Tibial nerve (tissue), 4 donors: ENCODE results near the gene USP46. TPM values are rescaled to one million over a fixed set of nuclear protein-coding genes. Genes with fewer than 3 reads are reported as not detected.

ENCODE experiments used
- DNase-seq, 2 donors: peaks; one replicate each; pipeline ENCODE4 v3.0.0-alpha.2; 2019; ENCODE audit warnings: low spot score in 2 of 2
- H3K27ac ChIP-seq, 4 donors: fragments of 200-600 bp; sonication (generic) in 3 of 4; one replicate each; pipeline ENCODE4 v1.5.1; 2017 to 2019; ENCODE audit warnings: mild to moderate bottlenecking in 1 of 4
- H3K27me3 ChIP-seq, 2 donors: fragments of 200-600 bp; sonication (generic) in 1 of 2; one replicate each; pipeline versions ENCODE4 v1.5.1 to v1.6.0; 2017 to 2019
- H3K36me3 ChIP-seq, 3 donors: fragments of 200-600 bp; sonication (generic); one replicate each; pipeline ENCODE4 v1.5.1; 2018 to 2019
- H3K4me1 ChIP-seq, 4 donors: fragments of 200-600 bp; sonication (generic) in 3 of 4; one replicate each; pipeline ENCODE4 v1.5.1; 2017 to 2019
- H3K4me3 ChIP-seq, 4 donors: fragments of 200-600 bp; sonication (generic) in 3 of 4; one replicate each; pipeline ENCODE4 v1.5.1; 2017 to 2019; ENCODE audit warnings: mild to moderate bottlenecking in 1 of 4, moderate library complexity in 1 of 4
- H3K9me3 ChIP-seq, 4 donors: fragments of 200-600 bp; sonication (generic) in 3 of 4; one replicate each; pipeline ENCODE4 v1.5.1; 2017 to 2019
- EP300 ChIP-seq, 2 donors: sonication (generic); formaldehyde crosslinking; IDR thresholded peaks; one replicate each; pipeline ENCODE4 v1.6.1; 2017; ENCODE audit warnings: antibody characterized with exemption in 2 of 2, mild to moderate bottlenecking in 1 of 2
- POLR2A ChIP-seq, 2 donors: fragments of 450-650 bp; IDR thresholded peaks; one replicate each; pipeline ENCODE4 v1.6.1; 2017; ENCODE audit warnings: antibody characterized with exemption in 2 of 2, mild to moderate bottlenecking in 2 of 2, moderate library complexity in 2 of 2
- WGBS, 2 donors: methylation state at CpG; one replicate each; pipeline ENCODE4 v1.1.5; 2018; 5-methylcytosine and 5-hydroxymethylcytosine counted together
- total RNA-seq, 4 donors: library from RNA; depleted of rRNA; stranded (reverse); fragments of >200 nt; gene quantifications; one replicate each; pipeline ENCODE4 v1.1.0, GENCODE V29; 2016
- TF ChIP-seq, protein P1 (sequence below), 5 experiments: fragments of 200-600 bp in 3 of 5; fragments of 450-650 bp in 2 of 5; sonication (generic) in 3 of 5; IDR thresholded peaks; one replicate each; pipeline ENCODE4 v1.5.1; 2016 to 2019; ENCODE audit warnings: antibody characterized with exemption in 5 of 5, mild to moderate bottlenecking in 3 of 5, moderate library complexity in 2 of 5

Gene USP46
- total RNA-seq, 4 donors from 2014 or later, result 28.2 to 55.5 (median 37.9) TPM

DNA sequence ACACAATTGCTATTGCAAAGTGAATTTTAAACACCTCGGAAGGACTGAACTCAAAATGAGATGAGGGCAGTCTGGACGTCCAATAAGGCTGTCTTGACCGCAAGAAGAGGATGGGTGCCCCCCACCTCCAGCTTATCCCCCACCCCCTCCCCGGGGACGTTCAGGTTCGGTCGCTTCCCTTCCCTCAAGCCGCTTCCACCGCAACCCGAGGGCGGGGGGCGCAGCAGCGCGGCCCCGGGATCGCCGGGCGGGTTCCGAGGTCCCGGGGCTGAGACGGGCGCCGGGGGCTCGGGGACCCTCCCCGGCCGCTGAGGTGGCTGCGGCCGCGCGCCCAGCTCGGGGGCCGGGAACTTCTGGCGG is 480 bp downstream of the USP46 start:
- H3K4me1 ChIP-seq, result peaks cover 0 to 43% (median 4%) of the 10 kb centered on the region in 4 donors
- peaks cover 0 to 13% (median 0%) of the 10 kb centered on the region in 3 donors for H3K36me3 ChIP-seq
- H3K27ac ChIP-seq, result peak overlapping the region; percentile 90 to 96 (median 92)
- H3K27me3 ChIP-seq, result no peaks in the 10 kb centered on the region
- peak overlapping the region; percentile 71 to 96 (median 86) for H3K4me3 ChIP-seq
- no peak for DNase-seq
- 0 to 1% methylated on average over 12 to 22 of the region's 33 CpGs for WGBS, 2 donors
- TF ChIP-seq POLR2A (IDR thresholded peaks at IDR 0.05), result no peak
- TF ChIP-seq, protein P1, sequence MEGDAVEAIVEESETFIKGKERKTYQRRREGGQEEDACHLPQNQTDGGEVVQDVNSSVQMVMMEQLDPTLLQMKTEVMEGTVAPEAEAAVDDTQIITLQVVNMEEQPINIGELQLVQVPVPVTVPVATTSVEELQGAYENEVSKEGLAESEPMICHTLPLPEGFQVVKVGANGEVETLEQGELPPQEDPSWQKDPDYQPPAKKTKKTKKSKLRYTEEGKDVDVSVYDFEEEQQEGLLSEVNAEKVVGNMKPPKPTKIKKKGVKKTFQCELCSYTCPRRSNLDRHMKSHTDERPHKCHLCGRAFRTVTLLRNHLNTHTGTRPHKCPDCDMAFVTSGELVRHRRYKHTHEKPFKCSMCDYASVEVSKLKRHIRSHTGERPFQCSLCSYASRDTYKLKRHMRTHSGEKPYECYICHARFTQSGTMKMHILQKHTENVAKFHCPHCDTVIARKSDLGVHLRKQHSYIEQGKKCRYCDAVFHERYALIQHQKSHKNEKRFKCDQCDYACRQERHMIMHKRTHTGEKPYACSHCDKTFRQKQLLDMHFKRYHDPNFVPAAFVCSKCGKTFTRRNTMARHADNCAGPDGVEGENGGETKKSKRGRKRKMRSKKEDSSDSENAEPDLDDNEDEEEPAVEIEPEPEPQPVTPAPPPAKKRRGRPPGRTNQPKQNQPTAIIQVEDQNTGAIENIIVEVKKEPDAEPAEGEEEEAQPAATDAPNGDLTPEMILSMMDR (IDR thresholded peaks at IDR 0.05), result no peak
- no peak for TF ChIP-seq EP300 (IDR thresholded peaks at IDR 0.05)
- no peaks in the 10 kb centered on the region for H3K9me3 ChIP-seq

DNA sequence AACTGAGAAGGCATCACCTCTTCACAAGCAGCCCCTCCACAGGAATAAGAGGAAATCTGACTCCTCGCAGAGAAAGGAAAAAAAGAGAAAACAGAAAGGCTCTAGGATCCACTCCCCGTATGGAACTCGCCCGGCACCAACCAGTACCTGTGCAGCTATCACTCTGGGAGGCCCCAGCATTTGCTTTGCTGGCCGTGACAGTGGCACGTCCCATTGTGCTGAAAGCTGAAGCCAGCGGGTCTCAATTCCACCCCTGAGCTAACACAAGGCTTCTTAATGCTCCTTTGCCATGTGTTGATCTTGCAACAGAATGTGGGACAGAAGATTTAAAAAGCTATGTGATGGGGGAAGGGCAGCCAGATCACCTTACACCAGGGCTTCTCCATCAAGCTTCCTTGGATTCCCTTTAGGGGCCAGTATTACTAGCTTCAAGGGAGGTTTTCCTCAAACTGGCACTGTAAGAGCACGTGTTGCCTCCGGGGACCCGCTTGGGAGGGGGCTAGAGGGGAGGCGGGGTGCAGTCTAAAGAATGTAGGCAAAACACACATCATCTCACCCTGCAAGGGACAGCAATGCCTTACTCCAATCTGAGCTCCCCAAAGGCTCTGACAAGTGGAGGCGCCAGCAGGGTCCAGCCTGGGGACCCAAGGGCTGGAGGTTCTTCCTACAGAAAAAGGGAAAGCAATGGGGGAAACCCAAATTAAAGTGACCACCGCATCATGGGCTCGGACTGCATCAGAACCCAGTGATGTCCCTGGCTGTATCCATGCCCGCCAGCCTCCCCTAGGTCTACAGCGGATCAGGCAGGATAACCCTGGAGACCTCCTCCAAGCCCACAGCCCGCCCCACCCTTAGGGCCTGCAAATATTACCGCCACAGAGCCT is 1.2 kb downstream of the USP46 start:
- Histone ChIP-seq H3K4me3 (peak overlapping the region; percentile 71 to 96 (median 86)), H3K27ac (peak overlapping the region in 3 of 4 donors; percentile 92 to 96 (median 93)), H3K9me3 (no peaks in the 10 kb centered on the region), H3K4me1 (peaks cover 0 to 43% (median 4%) of the 10 kb centered on the region in 4 donors), H3K36me3 (peaks cover 0 to 9% (median 0%) of the 10 kb centered on the region in 3 donors), H3K27me3 (no peaks in the 10 kb centered on the region)
- 45 to 55% methylated on average over 18 of the region's 18 CpGs for WGBS, 2 donors
- peak in 1 of 2 donors; percentile 10 for DNase-seq
- TF ChIP-seq, protein P1 (IDR thresholded peaks at IDR 0.05), result no peak
- TF ChIP-seq EP300 (IDR thresholded peaks at IDR 0.05) (no peak), POLR2A (IDR thresholded peaks at IDR 0.05) (no peak)

DNA sequence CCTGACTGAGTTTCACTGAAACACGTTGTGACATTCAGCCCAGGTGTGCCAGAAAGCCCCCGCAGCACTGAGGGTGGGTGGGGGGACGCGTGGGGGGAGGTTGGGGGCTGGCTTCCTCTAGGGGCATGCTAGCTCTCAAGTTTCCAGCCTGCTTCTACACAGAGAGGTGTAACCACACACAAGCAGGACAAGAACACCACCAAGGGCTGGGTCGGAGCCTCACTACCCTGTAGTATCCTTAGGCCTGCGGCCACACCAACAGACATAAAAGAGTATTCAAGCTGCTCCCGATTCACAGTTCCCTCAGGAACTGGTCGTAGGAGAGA is 1.8 kb downstream of the USP46 start:
- Histone ChIP-seq H3K4me1 (peaks cover 0 to 43% (median 4%) of the 10 kb centered on the region in 4 donors), H3K27ac (peak overlapping the region in 3 of 4 donors; percentile 92 to 96 (median 93))
- WGBS, 2 donors, result 76 to 78% methylated on average over 6 to 8 of the region's 8 CpGs

DNA sequence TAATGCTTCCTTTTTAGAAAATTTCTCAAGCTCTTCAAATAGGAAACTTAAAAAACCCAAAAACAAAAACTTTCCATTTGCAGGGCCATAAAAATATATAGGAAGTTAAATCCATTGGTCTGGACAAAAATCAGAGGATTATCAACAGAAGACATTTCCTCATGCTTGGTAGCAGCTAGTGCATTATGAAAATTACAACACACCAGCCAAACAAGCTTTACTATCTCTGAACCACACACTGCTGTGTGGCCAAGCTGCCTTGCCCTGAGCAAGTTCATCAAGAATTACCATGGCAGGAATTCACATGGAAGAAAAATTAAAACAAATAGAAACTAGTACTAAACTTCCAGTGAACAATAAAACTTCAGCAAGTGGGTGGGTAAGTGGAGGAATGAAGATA is 3.6 kb downstream of the USP46 start:
- H3K4me3 ChIP-seq, result no peak overlapping the region
- H3K9me3 ChIP-seq, result no peaks in the 10 kb centered on the region
- H3K4me1 ChIP-seq, result peaks cover 0 to 39% (median 4%) of the 10 kb centered on the region in 4 donors
- peak overlapping the region in 1 of 4 donors; percentile 12 for H3K27ac ChIP-seq
- no peaks in the 10 kb centered on the region for H3K27me3 ChIP-seq
- DNase-seq, result no peak
- peaks cover 0 to 2% (median 0%) of the 10 kb centered on the region in 3 donors for H3K36me3 ChIP-seq
- TF ChIP-seq, protein P1 (IDR thresholded peaks at IDR 0.05), result no peak

More for the DNA sequence above, 1.8 kb downstream of the USP46 start:
- DNase-seq, result no peak
- Histone ChIP-seq H3K27me3 (no peaks in the 10 kb centered on the region), H3K4me3 (peak overlapping the region in 2 of 4 donors; percentile 71 to 96), H3K9me3 (no peaks in the 10 kb centered on the region), H3K36me3 (peaks cover 0 to 5% (median 0%) of the 10 kb centered on the region in 3 donors)
- TF ChIP-seq, protein P1 (IDR thresholded peaks at IDR 0.05), result no peak
- TF ChIP-seq EP300 (IDR thresholded peaks at IDR 0.05) (no peak), POLR2A (IDR thresholded peaks at IDR 0.05) (no peak)

DNA sequence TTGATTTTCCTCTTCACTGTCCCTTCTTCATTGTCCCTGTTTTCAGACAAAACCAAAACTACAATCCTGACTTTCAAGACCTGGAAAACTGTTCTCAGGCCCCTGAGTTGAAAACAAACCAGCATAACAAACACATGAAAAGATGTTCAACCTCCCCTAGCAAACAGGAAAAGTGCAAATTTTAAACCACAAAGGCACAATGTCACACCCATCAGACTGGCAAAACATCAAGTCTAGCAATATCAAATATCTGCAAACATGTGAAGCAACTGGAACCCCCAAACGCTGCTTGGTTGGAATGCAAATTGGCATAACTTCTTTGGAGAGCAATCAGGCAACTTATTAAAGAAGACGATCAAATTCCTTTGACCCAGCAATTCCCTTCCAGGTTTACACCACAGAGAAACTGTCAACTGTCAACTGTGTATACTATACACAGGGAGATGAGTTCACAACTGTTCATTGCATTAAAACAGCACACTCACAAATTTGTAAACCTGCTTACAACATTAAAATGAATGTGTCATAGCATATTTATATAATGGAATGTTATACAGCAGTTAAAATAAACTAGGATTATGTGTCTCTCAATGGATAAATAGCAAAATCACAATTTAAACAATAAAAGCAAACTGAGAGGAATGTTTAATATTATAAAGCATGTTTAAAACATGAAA is 7.0 kb downstream of the USP46 start:
- no peak overlapping the region for H3K27ac ChIP-seq
- DNase-seq, result no peak
- 76 to 80% methylated on average over 2 of the region's 2 CpGs for WGBS, 2 donors

More for the DNA sequence above, 7.0 kb downstream of the USP46 start:
- Histone ChIP-seq H3K36me3 (peaks cover 0 to 11% (median 0%) of the 10 kb centered on the region in 3 donors), H3K9me3 (no peaks in the 10 kb centered on the region), H3K4me1 (peaks cover 0 to 26% (median 0%) of the 10 kb centered on the region in 4 donors), H3K27me3 (no peaks in the 10 kb centered on the region), H3K4me3 (no peak overlapping the region)
- TF ChIP-seq EP300 (IDR thresholded peaks at IDR 0.05) (no peak), POLR2A (IDR thresholded peaks at IDR 0.05) (no peak)
- TF ChIP-seq, protein P1 (IDR thresholded peaks at IDR 0.05), result no peak
